Measurements from ENCODE around the gene PPM1H. TPM values are rescaled to one million over a fixed set of nuclear protein-coding genes. Genes with fewer than 3 reads are reported as not detected.

PPM1H gene
- total RNA-seq, 1 donor from 2014 or later = 21.6 TPM

DNA sequence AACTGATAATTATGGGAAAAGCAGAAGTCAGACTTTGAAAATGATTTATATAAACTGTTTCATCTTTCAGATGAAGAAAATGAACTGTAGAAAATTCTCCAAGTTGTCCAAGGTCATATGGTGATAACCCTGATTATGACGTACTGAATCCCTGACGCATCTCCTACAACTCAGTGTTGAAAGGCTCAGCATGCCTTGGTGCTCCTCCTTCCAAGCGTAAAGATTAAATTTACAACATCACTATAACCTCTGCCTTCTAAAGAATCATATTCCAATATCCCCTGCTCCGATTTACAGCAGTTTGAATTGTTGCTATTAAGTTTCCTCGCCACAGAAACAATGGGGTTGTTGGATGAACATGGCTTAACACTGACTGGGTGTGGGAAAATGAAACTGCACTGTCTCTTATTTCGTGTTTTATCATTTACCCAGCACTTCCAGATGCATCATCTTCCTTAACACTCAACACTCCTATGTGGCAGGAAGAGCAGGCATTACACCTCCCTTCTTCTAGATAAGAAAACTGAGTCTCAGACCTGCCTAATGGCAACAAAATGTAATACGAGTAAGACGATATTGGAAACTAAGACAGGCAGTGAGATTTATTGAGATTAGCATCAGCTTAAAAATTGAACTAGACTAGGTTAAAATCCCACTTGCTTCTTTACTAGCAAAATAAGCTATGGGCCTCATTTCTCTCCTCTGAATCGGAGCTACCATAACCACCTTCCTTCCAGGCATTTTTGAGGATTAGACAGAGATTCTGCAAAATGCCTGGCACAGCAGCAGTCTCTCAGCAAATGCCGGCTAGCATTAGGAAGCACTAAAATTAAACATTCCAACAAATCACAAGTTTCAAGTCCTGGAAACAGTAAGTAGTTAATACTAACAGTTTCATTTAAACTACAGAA, 74.2 kb downstream of the PPM1H start:
- H3K27me3 ChIP-seq (ENCODE audit: control insufficient read depth, insufficient read depth, low read length) = no peaks in the 10 kb centered on the region
- H3K36me3 ChIP-seq (ENCODE audit: control insufficient read depth, insufficient read depth, low read length) = no peaks in the 10 kb centered on the region
- DNase-seq (ENCODE audit: low read depth) = no peak
- H3K4me3 ChIP-seq (ENCODE audit: low read depth, low read length) = no peak overlapping the region
- TF ChIP-seq, protein P1, sequence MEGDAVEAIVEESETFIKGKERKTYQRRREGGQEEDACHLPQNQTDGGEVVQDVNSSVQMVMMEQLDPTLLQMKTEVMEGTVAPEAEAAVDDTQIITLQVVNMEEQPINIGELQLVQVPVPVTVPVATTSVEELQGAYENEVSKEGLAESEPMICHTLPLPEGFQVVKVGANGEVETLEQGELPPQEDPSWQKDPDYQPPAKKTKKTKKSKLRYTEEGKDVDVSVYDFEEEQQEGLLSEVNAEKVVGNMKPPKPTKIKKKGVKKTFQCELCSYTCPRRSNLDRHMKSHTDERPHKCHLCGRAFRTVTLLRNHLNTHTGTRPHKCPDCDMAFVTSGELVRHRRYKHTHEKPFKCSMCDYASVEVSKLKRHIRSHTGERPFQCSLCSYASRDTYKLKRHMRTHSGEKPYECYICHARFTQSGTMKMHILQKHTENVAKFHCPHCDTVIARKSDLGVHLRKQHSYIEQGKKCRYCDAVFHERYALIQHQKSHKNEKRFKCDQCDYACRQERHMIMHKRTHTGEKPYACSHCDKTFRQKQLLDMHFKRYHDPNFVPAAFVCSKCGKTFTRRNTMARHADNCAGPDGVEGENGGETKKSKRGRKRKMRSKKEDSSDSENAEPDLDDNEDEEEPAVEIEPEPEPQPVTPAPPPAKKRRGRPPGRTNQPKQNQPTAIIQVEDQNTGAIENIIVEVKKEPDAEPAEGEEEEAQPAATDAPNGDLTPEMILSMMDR (IDR thresholded peaks at IDR 0.05; ENCODE audit: insufficient read depth, low read length, poor library complexity, severe bottlenecking) = no peak

DNA sequence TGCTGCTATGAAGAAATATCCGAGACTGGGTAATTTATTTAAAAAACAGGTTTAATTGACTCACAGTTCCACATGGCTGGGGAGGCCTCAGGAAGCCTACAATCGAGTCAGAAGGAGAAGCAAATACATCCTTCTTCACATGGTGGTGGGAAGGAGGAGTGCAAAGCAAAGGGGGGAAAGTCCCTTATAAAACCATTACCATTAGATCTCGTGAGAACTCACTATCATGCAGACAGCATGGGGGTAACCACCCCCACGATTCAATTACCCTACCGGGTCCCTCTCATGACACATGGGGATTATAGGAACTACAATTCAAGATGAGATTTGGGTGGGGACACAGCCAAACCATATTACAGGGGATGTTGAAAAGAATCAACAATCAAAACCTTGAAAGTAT, 74.9 kb downstream of the PPM1H start:
- DNase-seq (ENCODE audit: low read depth) = no peak

DNA sequence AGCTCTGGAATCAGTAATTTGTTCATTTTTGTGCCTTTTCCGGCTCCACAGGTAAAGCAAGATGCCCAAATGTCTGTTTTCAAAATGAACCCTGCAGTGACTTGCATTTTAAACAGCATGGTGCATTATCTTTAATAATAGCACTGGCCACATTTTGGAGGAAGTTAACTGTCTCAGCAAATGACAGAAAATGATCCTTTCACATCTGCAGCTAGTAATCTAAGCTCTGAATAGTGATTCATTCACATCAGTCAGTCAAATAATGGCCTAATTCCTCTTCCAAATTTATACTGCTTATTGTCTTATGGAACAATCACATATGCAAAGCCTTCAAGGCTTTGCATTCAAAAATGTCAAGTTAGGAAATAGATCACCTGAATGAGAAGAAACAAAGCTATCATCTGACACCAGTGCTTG, 75.6 kb downstream of the PPM1H start:
- H3K4me3 ChIP-seq (ENCODE audit: low read depth, low read length) = no peak overlapping the region
- no peak for DNase-seq (ENCODE audit: low read depth)
- H3K36me3 ChIP-seq (ENCODE audit: control insufficient read depth, insufficient read depth, low read length) = no peaks in the 10 kb centered on the region
- no peaks in the 10 kb centered on the region for H3K27me3 ChIP-seq (ENCODE audit: control insufficient read depth, insufficient read depth, low read length)
- TF ChIP-seq, protein P1 (IDR thresholded peaks at IDR 0.05; ENCODE audit: insufficient read depth, low read length, poor library complexity, severe bottlenecking) = no peak

More for the DNA sequence above, 74.9 kb downstream of the PPM1H start:
- Histone ChIP-seq H3K27me3 (ENCODE audit: control insufficient read depth, insufficient read depth, low read length) (no peaks in the 10 kb centered on the region), H3K4me3 (ENCODE audit: low read depth, low read length) (no peak overlapping the region), H3K36me3 (ENCODE audit: control insufficient read depth, insufficient read depth, low read length) (no peaks in the 10 kb centered on the region)
- TF ChIP-seq, protein P1 (IDR thresholded peaks at IDR 0.05; ENCODE audit: insufficient read depth, low read length, poor library complexity, severe bottlenecking) = no peak

DNA sequence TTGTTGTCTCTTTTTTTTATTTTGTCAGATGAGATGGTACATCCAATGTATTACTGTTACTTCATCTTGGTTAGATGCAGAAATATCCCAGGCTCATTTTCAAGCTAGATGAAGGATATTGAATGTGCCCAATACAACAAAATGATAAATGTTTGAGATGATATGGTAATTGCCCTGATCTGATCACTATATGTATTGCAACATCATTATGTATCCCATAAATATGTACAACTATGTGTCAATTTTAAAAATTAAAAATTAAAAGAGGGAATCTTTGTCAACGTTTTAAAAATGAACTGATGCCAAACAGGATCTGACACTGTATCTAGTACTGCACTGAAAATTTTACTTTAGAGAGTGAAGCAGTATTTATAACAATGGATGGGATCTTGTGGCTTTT, 78.5 kb downstream of the PPM1H start:
- no peaks in the 10 kb centered on the region for H3K27me3 ChIP-seq (ENCODE audit: control insufficient read depth, insufficient read depth, low read length)
- DNase-seq (ENCODE audit: low read depth) = no peak
- no peak overlapping the region for H3K4me3 ChIP-seq (ENCODE audit: low read depth, low read length)
- TF ChIP-seq, protein P1 (IDR thresholded peaks at IDR 0.05; ENCODE audit: insufficient read depth, low read length, poor library complexity, severe bottlenecking) = no peak
- H3K36me3 ChIP-seq (ENCODE audit: control insufficient read depth, insufficient read depth, low read length) = no peaks in the 10 kb centered on the region

DNA sequence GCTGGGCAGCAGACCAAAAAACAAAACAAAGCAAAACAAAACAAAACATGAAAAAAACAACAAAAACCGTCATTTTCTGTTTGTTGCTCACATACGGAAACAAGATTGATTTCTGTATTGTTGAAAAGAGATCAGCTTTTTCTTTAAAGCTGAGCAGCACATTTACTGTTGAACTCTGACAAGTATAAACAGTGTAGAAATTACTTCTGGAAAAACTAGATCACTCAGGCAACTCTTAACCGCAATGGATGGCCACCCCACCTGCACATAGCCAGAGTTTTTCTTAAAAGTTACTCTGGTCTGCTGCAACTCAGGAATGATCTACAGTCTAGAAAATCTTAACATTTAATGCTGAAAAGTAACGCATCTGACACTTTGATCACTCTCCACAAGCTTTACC, 80.9 kb downstream of the PPM1H start:
- Histone ChIP-seq H3K27me3 (ENCODE audit: control insufficient read depth, insufficient read depth, low read length) (no peaks in the 10 kb centered on the region), H3K36me3 (ENCODE audit: control insufficient read depth, insufficient read depth, low read length) (no peaks in the 10 kb centered on the region), H3K4me3 (ENCODE audit: low read depth, low read length) (no peak overlapping the region)
- DNase-seq (ENCODE audit: low read depth) = no peak
- TF ChIP-seq, protein P1 (IDR thresholded peaks at IDR 0.05; ENCODE audit: insufficient read depth, low read length, poor library complexity, severe bottlenecking) = no peak

All from kidney epithelial cell (primary cell).